HepG2 (cell line): ENCODE results near the gene IFT122. TPM values are rescaled to one million over a fixed set of nuclear protein-coding genes. Genes with fewer than 3 reads are reported as not detected.

Experiments
- ATAC-seq: fragments of 200-7000 bp; cut with Tn5 transposase; 3 replicates; pipeline ENCODE4 v1.9.1; 2020; ENCODE audit warnings: mild to moderate bottlenecking, moderate library complexity
- BruUV-seq: library from RNA; stranded (reverse); fragments of 400-500 nt; replicated peaks from 2 replicates; lab custom pipeline; 2021; lab: Mats Ljungman, UMichigan
- CTCF ChIA-PET: fragments of 300-600 bp; formaldehyde crosslinking; extraction: SDS; loops from one replicate; lab custom pipeline; 2021; ENCODE audit warnings: low total read pairs, inconsistent platforms, low intra/inter-chr PET ratio; lab: Yijun Ruan, JAX
- POLR2A ChIA-PET: fragments of 350-600 bp; sonication (Branson Sonifier 250); formaldehyde crosslinking; loops from one replicate; lab custom pipeline; 2020; ENCODE audit warnings: antibody characterized with exemption, inconsistent platforms; lab: Yijun Ruan, JAX
- DNase-seq: peaks from one replicate; pipeline ENCODE4 v3.0.0-alpha.2; 2015; ENCODE audit warnings: low spot score
- FAIRE-seq: peaks from 3 replicates; lab custom pipeline; 2011; peaks lifted over from hg19 to GRCh38; lab: Jason Lieb, UNC
- H2AFZ ChIP-seq: one replicate; pipeline ENCODE4 v1.6.1; 2011; ENCODE audit warnings: low read length, inconsistent platforms
- H3K27ac ChIP-seq: fragments of 300-600 bp; 3 replicates; pipeline ENCODE4 v1.8.0; 2011; ENCODE audit warnings: mixed run types, mild to moderate bottlenecking, mixed read lengths, low read length, inconsistent platforms; ENCODE audit not compliant: insufficient read depth; ENCODE audit errors: extremely low read length
- H3K27me3 ChIP-seq, 2 experiments: fragments of 200-600 bp in 1 of 2; 2 replicates in 1 of 2; 3 replicates in 1 of 2; pipeline versions ENCODE4 v1.6.0 to v1.8.0; 2011; ENCODE audit warnings: low read length in 2 of 2, mild to moderate bottlenecking in 2 of 2, moderate library complexity in 2 of 2, inconsistent platforms in 1 of 2; ENCODE audit not compliant: insufficient read depth in 2 of 2, control insufficient read depth in 1 of 2
- H3K36me3 ChIP-seq, 2 experiments: fragments of 200-600 bp in 1 of 2; replicated peaks in 1 of 2; 2 replicates in 1 of 2; 3 replicates in 1 of 2; pipeline versions ENCODE4 v1.5.1 to v1.8.0; 2011; ENCODE audit warnings: low read length in 2 of 2, inconsistent platforms in 1 of 2; ENCODE audit not compliant: insufficient read depth in 2 of 2, control insufficient read depth in 1 of 2
- H3K4me1 ChIP-seq: 2 replicates; pipeline ENCODE4 v1.5.1; 2012; ENCODE audit warnings: low read length, inconsistent platforms; ENCODE audit not compliant: insufficient read depth
- H3K4me2 ChIP-seq: 2 replicates; pipeline ENCODE4 v1.6.0; 2011; ENCODE audit warnings: low read depth, low read length, inconsistent platforms
- H3K4me3 ChIP-seq, 3 experiments: fragments of 200-600 bp in 1 of 3; sonication (generic), shearing (Covaris generic) in 1 of 3; replicated peaks in 1 of 3; 2 replicates each; pipeline ENCODE4 v1.5.1; 2011 to 2016; ENCODE audit warnings: low read length in 3 of 3, inconsistent platforms in 2 of 3, low read depth in 2 of 3, mild to moderate bottlenecking in 2 of 3, control low read depth in 1 of 3, mixed read lengths in 1 of 3; ENCODE audit not compliant: insufficient read depth in 1 of 3
- H3K79me2 ChIP-seq: one replicate; pipeline ENCODE4 v1.6.1; 2011; ENCODE audit warnings: low read length, inconsistent platforms; ENCODE audit not compliant: insufficient read depth
- H3K9ac ChIP-seq: 2 replicates; pipeline ENCODE4 v1.6.0; 2011; ENCODE audit warnings: mild to moderate bottlenecking, low read depth, low read length, inconsistent platforms; ENCODE audit not compliant: insufficient read depth
- H3K9me3 ChIP-seq: 2 replicates; pipeline ENCODE4 v1.5.1; 2012; ENCODE audit warnings: mild to moderate bottlenecking, low read length
- H4K20me1 ChIP-seq: 2 replicates; pipeline ENCODE4 v1.6.0; 2011; ENCODE audit warnings: inconsistent platforms, mild to moderate bottlenecking, low read length, moderate library complexity; ENCODE audit not compliant: insufficient read depth
- CBFB ChIP-seq: sonication (generic); formaldehyde crosslinking; IDR thresholded peaks from 2 replicates; pipeline ENCODE4 v1.4.0; 2020; ENCODE audit warnings: missing genetic modification reagents
- CENPT ChIP-seq: sonication (generic); formaldehyde crosslinking; IDR thresholded peaks from 2 replicates; pipeline ENCODE4 v1.8.0; 2022; ENCODE audit warnings: low read depth, mild to moderate bottlenecking, moderate library complexity, missing genetic modification reagents
- ELF4 ChIP-seq: sonication (generic); formaldehyde crosslinking; IDR thresholded peaks from 2 replicates; pipeline ENCODE4 v1.5.0; 2020; ENCODE audit warnings: missing genetic modification reagents, mild to moderate bottlenecking, moderate library complexity, borderline replicate concordance
- KMT2B ChIP-seq: IDR thresholded peaks from 2 replicates; pipeline ENCODE4 v1.6.1; 2016; ENCODE audit warnings: missing genetic modification reagents, missing compliant biosample characterization
- PCBP2 ChIP-seq: fragments of 200-400 bp; formaldehyde crosslinking; optimal IDR thresholded peaks from 2 replicates; pipeline ENCODE3; 2018; ENCODE audit warnings: low read length, low read depth; ENCODE audit not compliant: poor library complexity, severe bottlenecking
- POGZ ChIP-seq: sonication (generic); formaldehyde crosslinking; IDR thresholded peaks from 2 replicates; pipeline ENCODE4 v1.4.0; 2020; ENCODE audit warnings: mild to moderate bottlenecking, missing genetic modification reagents
- PTBP1 ChIP-seq: fragments of 200-400 bp; formaldehyde crosslinking; IDR thresholded peaks from 2 replicates; pipeline ENCODE4 v1.6.1; 2018; ENCODE audit warnings: low read length, low read depth; ENCODE audit not compliant: poor library complexity, severe bottlenecking
- SMARCE1 ChIP-seq: fragments of 450-650 bp; IDR thresholded peaks from 2 replicates; pipeline ENCODE4 v1.6.1; 2017; ENCODE audit warnings: borderline replicate concordance
- SRF ChIP-seq: IDR thresholded peaks from 2 replicates; pipeline ENCODE4 v1.6.1; 2011; ENCODE audit warnings: mild to moderate bottlenecking, low read depth, low read length, moderate library complexity
- TBP ChIP-seq: sonication (generic); formaldehyde crosslinking; IDR thresholded peaks from 2 replicates; pipeline ENCODE4 v1.5.0; 2020; ENCODE audit warnings: missing genetic modification reagents
- ZNF20 ChIP-seq: sonication (generic); formaldehyde crosslinking; IDR thresholded peaks from 2 replicates; pipeline ENCODE4 v1.4.0; 2020; ENCODE audit warnings: mild to moderate bottlenecking, moderate library complexity, missing genetic modification reagents
- ZNF30 ChIP-seq: sonication (generic); formaldehyde crosslinking; IDR thresholded peaks from 2 replicates; pipeline ENCODE4 v1.5.0; 2020; ENCODE audit warnings: mild to moderate bottlenecking, missing genetic modification reagents
- ZNF446 ChIP-seq: sonication (generic); formaldehyde crosslinking; IDR thresholded peaks from 2 replicates; pipeline ENCODE4 v1.5.0; 2020; ENCODE audit warnings: mild to moderate bottlenecking, missing genetic modification reagents
- ZNF556 ChIP-seq: sonication (generic); formaldehyde crosslinking; IDR thresholded peaks from 2 replicates; pipeline ENCODE4 v1.4.0; 2020; ENCODE audit warnings: mild to moderate bottlenecking, missing genetic modification reagents, borderline replicate concordance
- ZNF570 ChIP-seq: sonication (generic); formaldehyde crosslinking; IDR thresholded peaks from 2 replicates; pipeline ENCODE4 v1.4.0; 2020; ENCODE audit warnings: mild to moderate bottlenecking, missing genetic modification reagents, borderline replicate concordance
- WGBS: methylation state at CpG from one replicate; pipeline ENCODE4 v1.1.6; 2017; ENCODE audit warnings: low lambda C conversion rate; 5-methylcytosine and 5-hydroxymethylcytosine counted together
- in situ Hi-C: cut with HindIII; loops from 2 replicates; pipeline ENCODE4 v1.10.0; 2017; ENCODE audit warnings: low pct_unique_long_range_greater_than_20kb; ENCODE audit not compliant: extremely low pct_ligation_motif_present
- intact Hi-C: fragments of 100-400 bp; cut with micrococcal nuclease; formaldehyde crosslinking; loops from one replicate; pipeline ENCODE4 v1.10.0; 2022; ENCODE audit not compliant: unreplicated experiment
- polyA plus RNA-seq, 8 experiments: library from polyadenylated mRNA; depleted of rRNA in 3 of 8; stranded (reverse) in 7 of 8; unstranded in 1 of 8; fragments of >200 nt; fragmentation: Illumina TruSeq in 4 of 8; extraction: Trizol in 4 of 8; gene quantifications; 2 replicates each; pipeline versions ENCODE4 v1.2.1 to v1.2.3, GENCODE V29; 2011 to 2016; ENCODE audit warnings: low read depth in 4 of 8, missing spikeins in 1 of 8, mixed read lengths in 1 of 8; ENCODE audit not compliant: insufficient read depth in 1 of 8
- total RNA-seq, 5 experiments: library from RNA; depleted of rRNA; stranded (reverse); fragments of >200 nt; fragmentation: Illumina TruSeq; extraction: Trizol; gene quantifications; 2 replicates each; pipeline ENCODE4 v1.2.3, GENCODE V29; 2016; ENCODE audit warnings: low read depth in 1 of 5
- TF ChIP-seq, protein P1 (sequence below): sonication (generic); formaldehyde crosslinking; IDR thresholded peaks from 2 replicates; pipeline ENCODE4 v1.4.0; 2020; ENCODE audit warnings: missing genetic modification reagents
- TF ChIP-seq, protein P2 (sequence below): sonication (generic); formaldehyde crosslinking; IDR thresholded peaks from 2 replicates; pipeline ENCODE4 v1.4.0; 2020; ENCODE audit warnings: missing genetic modification reagents, borderline replicate concordance
- TF ChIP-seq, protein P3 (sequence below): sonication (generic); formaldehyde crosslinking; IDR thresholded peaks from 2 replicates; pipeline ENCODE4 v1.4.0; 2020; ENCODE audit warnings: mild to moderate bottlenecking, missing genetic modification reagents

IFT122 gene
- total and polyA plus RNA-seq, 2 of the 13 experiments (the other 11 are each of a cell fraction or from before 2014, with no cell fraction given), result 10.1 to 10.3 TPM

DNA sequence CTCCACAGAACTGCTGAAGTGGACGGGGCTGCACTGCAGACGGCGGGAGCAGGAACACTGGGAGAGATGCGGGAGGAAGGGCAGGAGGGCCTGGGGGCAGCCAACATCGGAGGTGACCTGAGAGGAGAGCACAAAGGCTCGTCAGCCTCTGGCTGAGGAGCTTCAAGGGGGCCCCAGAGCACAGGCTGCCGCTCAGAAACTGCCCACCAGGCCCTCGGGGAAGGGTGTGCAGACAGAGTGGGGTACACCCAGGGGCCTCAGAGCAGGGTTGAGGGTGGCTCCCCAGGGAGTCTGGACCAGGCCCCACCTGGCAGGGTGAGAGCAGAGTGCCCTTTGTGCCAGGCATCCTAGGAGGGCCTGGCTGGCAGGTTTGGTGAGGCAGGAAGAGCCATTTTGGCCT lies 73.7 kb downstream of the IFT122 start (continued):
- TF ChIP-seq, protein P1, sequence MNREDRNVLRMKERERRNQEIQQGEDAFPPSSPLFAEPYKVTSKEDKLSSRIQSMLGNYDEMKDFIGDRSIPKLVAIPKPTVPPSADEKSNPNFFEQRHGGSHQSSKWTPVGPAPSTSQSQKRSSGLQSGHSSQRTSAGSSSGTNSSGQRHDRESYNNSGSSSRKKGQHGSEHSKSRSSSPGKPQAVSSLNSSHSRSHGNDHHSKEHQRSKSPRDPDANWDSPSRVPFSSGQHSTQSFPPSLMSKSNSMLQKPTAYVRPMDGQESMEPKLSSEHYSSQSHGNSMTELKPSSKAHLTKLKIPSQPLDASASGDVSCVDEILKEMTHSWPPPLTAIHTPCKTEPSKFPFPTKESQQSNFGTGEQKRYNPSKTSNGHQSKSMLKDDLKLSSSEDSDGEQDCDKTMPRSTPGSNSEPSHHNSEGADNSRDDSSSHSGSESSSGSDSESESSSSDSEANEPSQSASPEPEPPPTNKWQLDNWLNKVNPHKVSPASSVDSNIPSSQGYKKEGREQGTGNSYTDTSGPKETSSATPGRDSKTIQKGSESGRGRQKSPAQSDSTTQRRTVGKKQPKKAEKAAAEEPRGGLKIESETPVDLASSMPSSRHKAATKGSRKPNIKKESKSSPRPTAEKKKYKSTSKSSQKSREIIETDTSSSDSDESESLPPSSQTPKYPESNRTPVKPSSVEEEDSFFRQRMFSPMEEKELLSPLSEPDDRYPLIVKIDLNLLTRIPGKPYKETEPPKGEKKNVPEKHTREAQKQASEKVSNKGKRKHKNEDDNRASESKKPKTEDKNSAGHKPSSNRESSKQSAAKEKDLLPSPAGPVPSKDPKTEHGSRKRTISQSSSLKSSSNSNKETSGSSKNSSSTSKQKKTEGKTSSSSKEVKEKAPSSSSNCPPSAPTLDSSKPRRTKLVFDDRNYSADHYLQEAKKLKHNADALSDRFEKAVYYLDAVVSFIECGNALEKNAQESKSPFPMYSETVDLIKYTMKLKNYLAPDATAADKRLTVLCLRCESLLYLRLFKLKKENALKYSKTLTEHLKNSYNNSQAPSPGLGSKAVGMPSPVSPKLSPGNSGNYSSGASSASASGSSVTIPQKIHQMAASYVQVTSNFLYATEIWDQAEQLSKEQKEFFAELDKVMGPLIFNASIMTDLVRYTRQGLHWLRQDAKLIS (CRISPR knock-in tag), result no peak
- TF ChIP-seq ZNF556 (CRISPR knock-in tag), result no peak
- TF ChIP-seq SRF, result no peak

- BruUV-seq, result no TSS peak
- POLR2A ChIA-PET, result no interaction called here
- TF ChIP-seq, protein P2, sequence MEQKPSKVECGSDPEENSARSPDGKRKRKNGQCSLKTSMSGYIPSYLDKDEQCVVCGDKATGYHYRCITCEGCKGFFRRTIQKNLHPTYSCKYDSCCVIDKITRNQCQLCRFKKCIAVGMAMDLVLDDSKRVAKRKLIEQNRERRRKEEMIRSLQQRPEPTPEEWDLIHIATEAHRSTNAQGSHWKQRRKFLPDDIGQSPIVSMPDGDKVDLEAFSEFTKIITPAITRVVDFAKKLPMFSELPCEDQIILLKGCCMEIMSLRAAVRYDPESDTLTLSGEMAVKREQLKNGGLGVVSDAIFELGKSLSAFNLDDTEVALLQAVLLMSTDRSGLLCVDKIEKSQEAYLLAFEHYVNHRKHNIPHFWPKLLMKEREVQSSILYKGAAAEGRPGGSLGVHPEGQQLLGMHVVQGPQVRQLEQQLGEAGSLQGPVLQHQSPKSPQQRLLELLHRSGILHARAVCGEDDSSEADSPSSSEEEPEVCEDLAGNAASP (CRISPR knock-in tag), result no peak
- TF ChIP-seq ZNF570 (no peak), SMARCE1 (no peak), PCBP2 (no peak), ELF4 (CRISPR knock-in tag) (no peak), PTBP1 (no peak), POGZ (CRISPR knock-in tag) (no peak), ZNF30 (CRISPR knock-in tag) (no peak), CENPT (CRISPR knock-in tag) (no peak), ZNF446 (CRISPR knock-in tag) (no peak), TBP (CRISPR knock-in tag) (no peak), ZNF20 (CRISPR knock-in tag) (no peak), KMT2B (CRISPR knock-in tag) (no peak), CBFB (CRISPR knock-in tag) (no peak)
- TF ChIP-seq, protein P3, sequence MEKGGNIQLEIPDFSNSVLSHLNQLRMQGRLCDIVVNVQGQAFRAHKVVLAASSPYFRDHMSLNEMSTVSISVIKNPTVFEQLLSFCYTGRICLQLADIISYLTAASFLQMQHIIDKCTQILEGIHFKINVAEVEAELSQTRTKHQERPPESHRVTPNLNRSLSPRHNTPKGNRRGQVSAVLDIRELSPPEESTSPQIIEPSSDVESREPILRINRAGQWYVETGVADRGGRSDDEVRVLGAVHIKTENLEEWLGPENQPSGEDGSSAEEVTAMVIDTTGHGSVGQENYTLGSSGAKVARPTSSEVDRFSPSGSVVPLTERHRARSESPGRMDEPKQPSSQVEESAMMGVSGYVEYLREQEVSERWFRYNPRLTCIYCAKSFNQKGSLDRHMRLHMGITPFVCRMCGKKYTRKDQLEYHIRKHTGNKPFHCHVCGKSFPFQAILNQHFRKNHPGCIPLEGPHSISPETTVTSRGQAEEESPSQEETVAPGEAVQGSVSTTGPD (CRISPR knock-in tag), result no peak
Measured at GRCh38 chr3:129514110-129514509, 74.1 kb downstream of the IFT122 start.

More at GRCh38 chr3:129514110-129514509, 74.1 kb downstream of the IFT122 start:
- in situ Hi-C loops, result no loop called here
- Histone ChIP-seq H3K79me2 (no peaks in the 10 kb centered on the region), H2AFZ (no peak overlapping the region), H3K4me1 (peaks cover 37% of the 10 kb centered on the region), H3K4me2 (no peak overlapping the region), H3K36me3 (peaks cover 0 to 1% of the 10 kb centered on the region in 2 experiments; a peak in 1 of 5 replicates), H3K4me3 (no peak overlapping the region), H3K27ac (no peak overlapping the region), H3K27me3 (no peaks in the 10 kb centered on the region), H3K9ac (no peak overlapping the region), H3K9me3 (no peaks in the 10 kb centered on the region), H4K20me1 (no peaks in the 10 kb centered on the region)
- CTCF ChIA-PET, result no interaction called here
- no peak for DNase-seq
- WGBS, result 97% methylated on average over 6 of the region's 10 CpGs
- no peak for FAIRE-seq
- ATAC-seq, result no peak
- intact Hi-C loops, result no loop called here
